ENCODE data around the gene MPP1. TPM values are rescaled to one million over a fixed set of nuclear protein-coding genes. Genes with fewer than 3 reads are reported as not detected.

The MPP1 gene
- total RNA-seq, 1 donor from 2014 or later = 12.7 TPM

GRCh38 chrX:154775419-154776349 is 29.6 kb downstream of the MPP1 start:
- peaks cover 7% of the 10 kb centered on the region for H3K9me3 Mint-ChIP-seq
- no peak overlapping the region for H3K27ac Mint-ChIP-seq (ENCODE audit: unreplicated experiment)
- no peak for DNase-seq (ENCODE audit: low read depth, low spot score)
- no peaks in the 10 kb centered on the region for H3K27me3 Mint-ChIP-seq (ENCODE audit: low read depth)
- no peak overlapping the region for H3K4me3 Mint-ChIP-seq
- no peak for TF ChIP-seq CTCF (conservative IDR thresholded peaks at IDR 0.05)
- peaks cover 44% of the 10 kb centered on the region for H3K36me3 Mint-ChIP-seq (ENCODE audit: low read depth)
- H3K4me1 Mint-ChIP-seq = no peaks in the 10 kb centered on the region

DNA sequence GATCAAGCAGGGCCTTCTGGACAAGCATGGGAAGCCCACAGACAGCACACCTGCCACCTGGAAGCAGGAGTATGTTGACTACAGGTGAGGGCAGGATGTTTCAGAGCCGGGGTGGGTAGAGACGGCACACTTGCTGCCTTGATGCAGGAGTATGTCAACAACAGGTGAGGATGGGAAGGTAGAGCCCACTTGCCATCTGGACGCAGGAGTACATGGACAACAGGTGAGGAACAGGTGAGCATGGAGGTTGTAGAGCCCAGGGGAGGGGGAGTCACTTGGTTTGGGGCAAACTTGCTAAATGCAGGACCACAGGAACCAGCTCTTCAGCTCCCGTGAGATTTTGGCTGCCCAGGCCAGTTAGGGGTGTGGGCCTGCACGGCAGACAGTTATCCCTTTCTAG is 30.7 kb downstream of the MPP1 start:
- no peak overlapping the region for H3K27ac Mint-ChIP-seq (ENCODE audit: unreplicated experiment)
- DNase-seq (ENCODE audit: low read depth, low spot score) = no peak
- no peaks in the 10 kb centered on the region for H3K4me1 Mint-ChIP-seq
- H3K27me3 Mint-ChIP-seq (ENCODE audit: low read depth) = no peaks in the 10 kb centered on the region
- peaks cover 9% of the 10 kb centered on the region for H3K9me3 Mint-ChIP-seq
- TF ChIP-seq CTCF (conservative IDR thresholded peaks at IDR 0.05) = no peak
- no peak overlapping the region for H3K4me3 Mint-ChIP-seq
- peaks cover 47% of the 10 kb centered on the region for H3K36me3 Mint-ChIP-seq (ENCODE audit: low read depth)

GRCh38 chrX:154762537-154763296 is 42.6 kb downstream of the MPP1 start, which contains the start of gene DKC1:
Gene DKC1 (plus strand): TSS chrX:154762864. CDS start chrX:154762966, 102 bp downstream.
- H3K4me1 Mint-ChIP-seq = peaks cover 14% of the 10 kb centered on the region
- no peaks in the 10 kb centered on the region for H3K27me3 Mint-ChIP-seq (ENCODE audit: low read depth)
- peak within 1 kb of the TSS; percentile 92 for H3K4me3 Mint-ChIP-seq
- peak within 1 kb of the TSS; percentile 85 for H3K27ac Mint-ChIP-seq (ENCODE audit: unreplicated experiment)
- peak; percentile 79 for DNase-seq (ENCODE audit: low read depth, low spot score)
- peaks cover 9% of the 10 kb centered on the region for H3K36me3 Mint-ChIP-seq (ENCODE audit: low read depth)
- TF ChIP-seq CTCF (conservative IDR thresholded peaks at IDR 0.05) = peak; percentile 27
- no peaks in the 10 kb centered on the region for H3K9me3 Mint-ChIP-seq

DNA sequence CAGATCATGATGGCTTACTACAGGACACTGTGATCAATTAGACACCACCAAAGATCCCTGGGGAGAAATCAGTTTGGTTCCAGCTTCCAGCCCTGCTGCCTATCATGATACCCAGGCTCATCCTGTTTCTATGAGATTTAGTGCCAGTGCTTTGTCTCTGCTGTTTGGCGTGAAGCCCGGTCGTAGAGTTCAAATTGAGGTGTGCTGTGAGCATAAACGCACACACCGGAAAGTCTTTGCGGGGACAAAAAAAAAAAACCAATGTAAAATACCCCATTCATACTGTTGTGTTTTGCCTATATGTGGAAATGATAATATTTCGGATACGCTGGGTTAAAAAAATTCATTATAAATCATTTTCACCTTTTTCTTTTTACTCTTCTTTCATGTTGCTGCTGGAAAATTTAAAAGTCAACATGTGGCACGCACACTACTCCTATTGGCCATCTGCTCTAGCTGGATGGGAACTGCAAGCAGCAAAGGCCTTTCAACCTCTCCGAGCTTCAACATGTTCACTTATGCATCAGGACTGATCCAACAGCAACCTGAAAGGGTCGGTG is 43.2 kb downstream of the MPP1 start:
- Mint-ChIP-seq H3K36me3 (ENCODE audit: low read depth) (peaks cover 9% of the 10 kb centered on the region), H3K4me3 (peak overlapping the region; percentile 92), H3K27me3 (ENCODE audit: low read depth) (no peaks in the 10 kb centered on the region), H3K27ac (ENCODE audit: unreplicated experiment) (peak overlapping the region; percentile 85), H3K9me3 (no peaks in the 10 kb centered on the region), H3K4me1 (peaks cover 14% of the 10 kb centered on the region)
- TF ChIP-seq CTCF (conservative IDR thresholded peaks at IDR 0.05) = no peak
- DNase-seq (ENCODE audit: low read depth, low spot score) = no peak

DNA sequence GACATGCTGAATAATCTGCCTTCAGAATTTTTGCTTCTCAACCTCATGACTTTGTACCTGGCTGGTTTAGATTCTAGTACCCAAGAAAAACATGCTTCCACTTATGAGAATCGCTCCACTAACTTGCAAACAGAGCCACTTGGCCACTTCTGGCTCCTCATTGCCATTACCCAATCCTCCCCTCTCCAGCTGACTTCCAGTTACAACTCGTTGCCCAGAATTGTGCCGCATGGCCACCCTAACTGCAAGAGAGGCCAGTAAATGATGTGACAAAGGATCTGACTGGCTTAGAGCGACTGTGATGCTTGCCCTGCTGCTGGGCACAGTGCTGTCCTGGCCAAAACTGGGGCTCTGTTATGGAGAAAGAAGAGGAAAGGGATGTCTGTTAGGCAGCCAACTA is 46.6 kb downstream of the MPP1 start:
- H3K36me3 Mint-ChIP-seq (ENCODE audit: low read depth) = no peaks in the 10 kb centered on the region
- TF ChIP-seq CTCF (conservative IDR thresholded peaks at IDR 0.05) = no peak
- H3K4me3 Mint-ChIP-seq = no peak overlapping the region
- peaks cover 14% of the 10 kb centered on the region for H3K27me3 Mint-ChIP-seq (ENCODE audit: low read depth)
- H3K27ac Mint-ChIP-seq (ENCODE audit: unreplicated experiment) = no peak overlapping the region
- no peaks in the 10 kb centered on the region for H3K9me3 Mint-ChIP-seq
- no peak for DNase-seq (ENCODE audit: low read depth, low spot score)
- H3K4me1 Mint-ChIP-seq = peaks cover 7% of the 10 kb centered on the region

Measured in neural crest cell (in vitro differentiated cells).